Prostate gland (tissue), 2 donors: ENCODE measurements around the gene TSTD1. TPM values are rescaled to one million over a fixed set of nuclear protein-coding genes. Genes with fewer than 3 reads are reported as not detected.

Source experiments
- DNase-seq: peaks from one replicate; pipeline ENCODE4 v3.0.0-alpha.2; 2019; ENCODE audit warnings: low spot score
- H3K27ac ChIP-seq, 2 donors: fragments of 200-600 bp; sonication (generic); 2 replicates each; pipeline ENCODE4 v1.5.1; 2017 to 2019
- H3K27me3 ChIP-seq: fragments of 200-600 bp; sonication (generic); replicated peaks from 2 replicates; pipeline ENCODE4 v1.5.1; 2019; ENCODE audit not compliant: insufficient read depth
- H3K36me3 ChIP-seq, 2 donors: fragments of 200-600 bp; sonication (generic); 1 replicate in 1 of 2; 2 replicates in 1 of 2; pipeline versions ENCODE4 v1.5.1 to v1.8.1; 2017 to 2019
- H3K4me1 ChIP-seq: fragments of 200-600 bp; sonication (generic); replicated peaks from 2 replicates; pipeline ENCODE4 v1.5.1; 2019
- H3K4me3 ChIP-seq, 2 donors: fragments of 200-600 bp; sonication (generic); 2 replicates each; pipeline ENCODE4 v1.5.1; 2017 to 2019
- H3K9me3 ChIP-seq: fragments of 200-600 bp; sonication (generic); 2 replicates; pipeline ENCODE4 v1.5.1; 2017
- CTCF ChIP-seq, 4 experiments: fragments of 200-600 bp in 2 of 4; fragments of 450-650 bp in 2 of 4; sonication (generic) in 2 of 4; IDR thresholded peaks; 1 replicate in 3 of 4; 2 replicates in 1 of 4; pipeline ENCODE4 v1.5.1; 2016 to 2019; ENCODE audit warnings: antibody characterized with exemption in 4 of 4, mild to moderate bottlenecking in 2 of 4, moderate library complexity in 2 of 4
- POLR2A ChIP-seq: fragments of 450-650 bp; IDR thresholded peaks from one replicate; pipeline ENCODE4 v1.6.1; 2016; ENCODE audit warnings: antibody characterized with exemption, mild to moderate bottlenecking
- POLR2AphosphoS5 ChIP-seq: sonication (generic); formaldehyde crosslinking; IDR thresholded peaks from one replicate; pipeline ENCODE4 v1.6.1; 2017; ENCODE audit warnings: antibody characterized with exemption
- WGBS: methylation state at CpG from one replicate; pipeline ENCODE4 v1.1.5; 2018; 5-methylcytosine and 5-hydroxymethylcytosine counted together
- intact Hi-C: fragments of 100-400 bp; cut with DNase I; formaldehyde crosslinking; loops from one replicate; pipeline ENCODE4 v1.14.2; 2022
- total RNA-seq, 2 donors: library from RNA; depleted of rRNA; stranded (reverse); fragments of >200 nt; gene quantifications; one replicate each; pipeline ENCODE4 v1.1.0, GENCODE V29; 2016

Gene TSTD1
- total RNA-seq, 2 donors from 2014 or later = 137 to 648 TPM

- intact Hi-C loops = no loop called here
- WGBS = 82% methylated on average over 4 of the region's 4 CpGs
- no peaks in the 10 kb centered on the region for H3K9me3 ChIP-seq
- no peak for TF ChIP-seq POLR2A
- TF ChIP-seq CTCF (IDR thresholded peaks at IDR 0.05) = no peak
- no peak for TF ChIP-seq POLR2AphosphoS5
- no peaks in the 10 kb centered on the region for H3K27me3 ChIP-seq
- H3K4me3 ChIP-seq = no peak overlapping the region
- H3K36me3 ChIP-seq = no peaks in the 10 kb centered on the region
- no peak overlapping the region for H3K27ac ChIP-seq
- no peak for DNase-seq
- H3K4me1 ChIP-seq = no peaks in the 10 kb centered on the region
Measured at GRCh38 chr1:161054232-161054631, 15.5 kb upstream of the TSTD1 start.

- Histone ChIP-seq H3K4me1 (no peaks in the 10 kb centered on the region), H3K36me3 (no peaks in the 10 kb centered on the region), H3K27ac (no peak overlapping the region), H3K27me3 (no peaks in the 10 kb centered on the region), H3K4me3 (no peak overlapping the region), H3K9me3 (no peaks in the 10 kb centered on the region)
- TF ChIP-seq POLR2A (no peak), CTCF (IDR thresholded peaks at IDR 0.05) (no peak), POLR2AphosphoS5 (no peak)
- WGBS = 88% methylated on average over 3 of the region's 3 CpGs
- intact Hi-C loops = no loop called here
- no peak for DNase-seq
Measured at GRCh38 chr1:161052899-161053298, 14.1 kb upstream of the TSTD1 start.

GRCh38 chr1:161051219-161051618 is 12.5 kb upstream of the TSTD1 start:
- Histone ChIP-seq H3K36me3 (no peaks in the 10 kb centered on the region), H3K4me3 (no peak overlapping the region), H3K27ac (no peak overlapping the region), H3K9me3 (no peaks in the 10 kb centered on the region), H3K27me3 (no peaks in the 10 kb centered on the region), H3K4me1 (no peaks in the 10 kb centered on the region)
- no peak for DNase-seq
- WGBS = 95% methylated on average over 10 of the region's 10 CpGs
- TF ChIP-seq POLR2AphosphoS5 (no peak), POLR2A (no peak), CTCF (IDR thresholded peaks at IDR 0.05) (no peak)
- intact Hi-C loops = no loop called here

GRCh38 chr1:161048949-161049722 is 10.4 kb upstream of the TSTD1 start:
- DNase-seq = no peak
- intact Hi-C loops = loop anchor here (5.0 kb wide), 1 partner anchor 48 kb away; the partner anchor contains the start of gene KLHDC9
- H3K36me3 ChIP-seq = no peaks in the 10 kb centered on the region
- WGBS = 95% methylated on average over 5 of the region's 5 CpGs
- H3K27ac ChIP-seq = no peak overlapping the region
- no peak overlapping the region for H3K4me3 ChIP-seq
- peaks cover 3% of the 10 kb centered on the region for H3K4me1 ChIP-seq
- H3K27me3 ChIP-seq = no peaks in the 10 kb centered on the region
- TF ChIP-seq POLR2AphosphoS5 = no peak
- no peak for TF ChIP-seq CTCF (IDR thresholded peaks at IDR 0.05)
- TF ChIP-seq POLR2A = no peak
- H3K9me3 ChIP-seq = no peaks in the 10 kb centered on the region
